Lower leg skin (tissue), 4 donors: ENCODE data around the gene DHDDS. TPM values are rescaled to one million over a fixed set of nuclear protein-coding genes. Genes with fewer than 3 reads are reported as not detected.

Experiments used
- DNase-seq, 2 donors: peaks; one replicate each; pipeline ENCODE4 v3.0.0-alpha.2; 2019; ENCODE audit warnings: low spot score in 2 of 2
- H3K4me3 ChIP-seq: fragments of 200-600 bp; sonication (generic); 2 replicates; pipeline ENCODE4 v1.5.1; 2017; ENCODE audit warnings: mild to moderate bottlenecking, low read depth; ENCODE audit not compliant: poor library complexity, severe bottlenecking
- POLR2A ChIP-seq, 2 donors: fragments of 450-650 bp; IDR thresholded peaks; one replicate each; pipeline ENCODE4 v1.6.1; 2016 to 2017; ENCODE audit warnings: antibody characterized with exemption in 2 of 2, mild to moderate bottlenecking in 1 of 2, moderate library complexity in 1 of 2
- WGBS, 2 donors: methylation state at CpG; one replicate each; pipeline ENCODE4 v1.1.5; 2018; 5-methylcytosine and 5-hydroxymethylcytosine counted together
- intact Hi-C: fragments of 100-400 bp; cut with DNase I; formaldehyde crosslinking; loops from one replicate; pipeline ENCODE4 v1.15.0; 2023; ENCODE audit warnings: low total_unique reads
- total RNA-seq, 4 donors: library from RNA; depleted of rRNA; stranded (reverse); fragments of >200 nt; gene quantifications; one replicate each; pipeline ENCODE4 v1.1.0, GENCODE V29; 2016
- TF ChIP-seq, protein P1 (sequence below), 3 donors: fragments of 450-650 bp; IDR thresholded peaks; one replicate each; pipeline ENCODE4 v1.5.1; 2016; ENCODE audit warnings: antibody characterized with exemption in 3 of 3, mild to moderate bottlenecking in 3 of 3, moderate library complexity in 2 of 3

Gene DHDDS
- total RNA-seq, 4 donors from 2014 or later, result 23.9 to 47.2 (median 39.9) TPM

DNA sequence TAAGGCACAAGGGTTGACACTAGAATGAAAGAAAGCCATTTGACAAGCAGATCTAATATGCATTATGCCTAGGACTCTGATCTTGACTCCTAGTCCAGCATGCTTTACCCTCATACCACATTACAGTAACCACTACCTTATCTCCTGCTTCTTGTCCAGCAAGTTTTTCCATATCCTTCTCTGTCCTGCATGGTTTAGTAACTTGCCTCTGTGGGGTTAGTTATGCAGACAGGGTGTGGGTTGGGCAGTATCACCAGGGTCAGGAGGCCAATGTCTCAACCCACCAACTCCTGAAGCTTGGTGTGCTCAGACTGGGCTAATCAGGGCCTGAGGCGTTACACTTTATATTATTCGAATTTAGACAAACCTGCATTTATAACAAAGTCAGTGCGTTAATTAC lies 18.8 kb downstream of the DHDDS start:
- 90% methylated on average over 3 of the region's 3 CpGs for WGBS, 2 donors
- TF ChIP-seq, protein P1, sequence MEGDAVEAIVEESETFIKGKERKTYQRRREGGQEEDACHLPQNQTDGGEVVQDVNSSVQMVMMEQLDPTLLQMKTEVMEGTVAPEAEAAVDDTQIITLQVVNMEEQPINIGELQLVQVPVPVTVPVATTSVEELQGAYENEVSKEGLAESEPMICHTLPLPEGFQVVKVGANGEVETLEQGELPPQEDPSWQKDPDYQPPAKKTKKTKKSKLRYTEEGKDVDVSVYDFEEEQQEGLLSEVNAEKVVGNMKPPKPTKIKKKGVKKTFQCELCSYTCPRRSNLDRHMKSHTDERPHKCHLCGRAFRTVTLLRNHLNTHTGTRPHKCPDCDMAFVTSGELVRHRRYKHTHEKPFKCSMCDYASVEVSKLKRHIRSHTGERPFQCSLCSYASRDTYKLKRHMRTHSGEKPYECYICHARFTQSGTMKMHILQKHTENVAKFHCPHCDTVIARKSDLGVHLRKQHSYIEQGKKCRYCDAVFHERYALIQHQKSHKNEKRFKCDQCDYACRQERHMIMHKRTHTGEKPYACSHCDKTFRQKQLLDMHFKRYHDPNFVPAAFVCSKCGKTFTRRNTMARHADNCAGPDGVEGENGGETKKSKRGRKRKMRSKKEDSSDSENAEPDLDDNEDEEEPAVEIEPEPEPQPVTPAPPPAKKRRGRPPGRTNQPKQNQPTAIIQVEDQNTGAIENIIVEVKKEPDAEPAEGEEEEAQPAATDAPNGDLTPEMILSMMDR (IDR thresholded peaks at IDR 0.05), result no peak
- TF ChIP-seq POLR2A (IDR thresholded peaks at IDR 0.05), result no peak
- no peak for DNase-seq
- no peak overlapping the region for H3K4me3 ChIP-seq
- intact Hi-C loops, result no loop called here

DNA sequence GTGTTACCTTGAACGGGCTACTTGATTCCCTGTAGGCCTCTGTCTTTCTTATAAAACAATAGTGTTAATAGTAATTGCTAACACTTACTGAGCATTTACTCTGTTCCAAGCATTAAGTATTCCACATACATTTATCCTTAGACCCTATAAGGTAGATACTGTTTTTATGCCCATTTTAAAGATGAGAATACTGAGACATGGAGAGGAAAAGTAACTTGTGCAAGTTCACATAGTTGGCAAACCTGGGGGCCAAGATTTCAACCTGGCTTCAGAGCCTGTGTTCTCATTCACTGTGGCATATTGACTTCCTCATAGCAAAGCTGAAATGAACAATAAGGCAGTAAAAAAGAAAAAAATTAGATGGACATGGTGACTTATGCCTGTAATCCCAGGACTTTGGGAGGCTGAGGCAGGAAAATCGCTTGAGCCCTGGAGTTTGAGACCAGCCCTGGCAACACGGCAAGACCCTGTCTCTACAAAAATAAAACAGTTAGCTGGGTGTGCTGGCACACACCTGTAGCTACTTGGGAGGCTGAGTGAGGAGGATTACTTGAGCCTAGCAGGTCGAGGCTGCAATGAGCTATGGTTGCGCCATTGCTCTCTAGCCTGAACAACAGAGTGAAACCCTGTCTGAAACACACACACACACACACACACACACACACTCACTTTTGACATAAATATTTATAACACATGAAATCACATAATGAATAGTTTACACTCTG lies 20.5 kb downstream of the DHDDS start:
- DNase-seq, result peak in 1 of 2 donors; percentile 36
- no peak overlapping the region for H3K4me3 ChIP-seq
- intact Hi-C loops, result no loop called here
- WGBS, 2 donors, result 94 to 96% methylated on average over 5 of the region's 5 CpGs
- TF ChIP-seq, protein P1 (IDR thresholded peaks at IDR 0.05), result no peak
- no peak for TF ChIP-seq POLR2A (IDR thresholded peaks at IDR 0.05)

DNA sequence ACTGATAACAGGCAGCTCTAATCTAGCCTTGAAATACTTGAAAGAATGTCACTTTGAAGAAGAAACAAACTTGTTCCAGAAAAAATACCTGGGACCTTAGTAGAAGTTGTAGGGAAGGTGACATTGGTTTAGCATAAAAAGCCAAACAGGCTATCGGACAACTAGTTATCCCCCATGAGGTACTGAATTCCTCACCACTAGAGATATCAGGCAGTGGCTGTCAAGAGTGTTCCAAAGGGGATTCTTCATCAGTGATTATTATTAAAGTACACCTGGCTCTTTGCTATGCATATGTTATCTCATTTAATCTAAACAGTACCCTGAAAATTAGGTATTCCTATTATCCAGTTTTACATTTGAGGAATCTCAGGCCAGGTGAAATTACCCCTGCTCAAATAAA lies 27.0 kb downstream of the DHDDS start:
- WGBS, 2 donors, result 94 to 100% methylated on average over 1 of the region's 1 CpG
- H3K4me3 ChIP-seq, result no peak overlapping the region
- no peak for DNase-seq
- no peak for TF ChIP-seq POLR2A (IDR thresholded peaks at IDR 0.05)
- TF ChIP-seq, protein P1 (IDR thresholded peaks at IDR 0.05), result no peak
- intact Hi-C loops, result no loop called here

DNA sequence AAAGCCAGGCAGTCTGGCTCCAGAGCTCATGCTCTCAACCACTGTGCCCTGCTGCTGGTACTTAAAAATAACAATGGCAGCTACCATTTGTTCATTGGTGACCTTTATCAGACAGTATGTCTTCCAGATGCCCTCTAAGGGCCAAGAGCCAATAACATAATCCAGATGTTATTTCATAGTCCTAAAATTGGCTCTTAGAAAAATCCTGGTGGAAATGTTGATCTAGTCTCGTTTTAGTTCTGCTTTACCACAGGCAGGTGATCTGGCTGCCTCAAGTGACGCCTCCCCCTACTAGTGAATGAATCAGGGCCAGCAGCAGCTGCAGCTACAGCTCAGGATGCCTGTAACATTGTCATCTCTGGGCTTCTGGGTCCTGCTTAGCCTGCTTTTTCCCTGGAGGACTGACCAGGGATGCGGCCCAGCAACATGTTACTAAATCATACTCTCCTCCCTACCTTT lies 27.5 kb downstream of the DHDDS start:
- WGBS, 2 donors, result 72 to 78% methylated on average over 3 of the region's 3 CpGs
- intact Hi-C loops, result no loop called here
- no peak overlapping the region for H3K4me3 ChIP-seq
- TF ChIP-seq, protein P1 (IDR thresholded peaks at IDR 0.05), result no peak
- no peak for TF ChIP-seq POLR2A (IDR thresholded peaks at IDR 0.05)
- peak in 1 of 2 donors; percentile 54 for DNase-seq

DNA sequence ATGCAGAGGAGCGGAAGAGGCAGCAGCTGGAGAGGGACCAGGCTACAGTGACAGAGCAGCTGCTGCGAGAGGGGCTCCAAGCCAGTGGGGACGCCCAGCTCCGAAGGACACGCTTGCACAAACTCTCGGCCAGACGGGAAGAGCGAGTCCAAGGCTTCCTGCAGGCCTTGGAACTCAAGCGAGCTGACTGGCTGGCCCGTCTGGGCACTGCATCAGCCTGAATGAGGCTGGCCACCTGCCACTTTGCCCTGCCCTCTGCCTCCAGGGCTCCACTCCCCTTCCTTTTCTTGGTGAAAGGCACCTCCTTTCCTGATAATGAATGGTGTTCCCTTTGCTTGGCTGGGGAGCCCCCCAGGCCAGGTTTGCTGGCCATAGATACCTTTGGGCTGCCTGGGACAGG lies 36.8 kb downstream of the DHDDS start:
- 16 to 25% methylated on average over 10 of the region's 10 CpGs for WGBS, 2 donors
- H3K4me3 ChIP-seq, result no peak overlapping the region
- TF ChIP-seq, protein P1 (IDR thresholded peaks at IDR 0.05), result no peak
- TF ChIP-seq POLR2A (IDR thresholded peaks at IDR 0.05), result no peak
- intact Hi-C loops, result no loop called here
- DNase-seq, result peak in 1 of 2 donors; percentile 48

DNA sequence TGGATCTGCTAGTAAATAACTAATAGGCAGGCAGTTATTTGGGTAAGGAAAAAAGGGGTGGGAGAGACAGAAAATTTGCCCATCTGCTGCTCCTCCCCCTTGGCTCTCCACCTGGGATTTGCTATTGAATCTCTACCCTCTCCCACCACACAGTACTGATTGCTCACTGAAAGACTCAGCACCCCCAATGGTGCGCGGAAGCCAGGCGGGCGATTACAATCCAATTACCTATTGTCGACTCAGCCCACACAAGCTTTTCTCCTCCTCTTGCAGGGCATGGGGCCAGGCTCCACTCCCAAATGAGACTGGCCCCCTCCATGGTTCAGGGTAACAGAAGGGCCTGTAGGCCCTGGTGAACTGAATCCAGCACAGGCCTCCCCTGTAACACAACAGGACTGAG lies 37.4 kb downstream of the DHDDS start:
- no peak for TF ChIP-seq POLR2A (IDR thresholded peaks at IDR 0.05)
- TF ChIP-seq, protein P1 (IDR thresholded peaks at IDR 0.05), result no peak
- WGBS, 2 donors, result 60 to 65% methylated on average over 5 of the region's 5 CpGs
- peak in 1 of 2 donors; percentile 79 for DNase-seq
- H3K4me3 ChIP-seq, result no peak overlapping the region
- intact Hi-C loops, result no loop called here
